Stomach (tissue), 9 donors: ENCODE results near the gene DNALI1. TPM values are rescaled to one million over a fixed set of nuclear protein-coding genes. Genes with fewer than 3 reads are reported as not detected.

Experiments
- DNase-seq, 2 donors: peaks; one replicate each; pipeline versions ENCODE4 v3.0.0 to v3.0.0-alpha.2; 2013 to 2019
- H3K27ac ChIP-seq, 5 donors: fragments of 200-600 bp in 4 of 5; sonication (generic) in 4 of 5; one replicate each; pipeline ENCODE4 v1.5.1; 2013 to 2019; ENCODE audit warnings: mild to moderate bottlenecking in 1 of 5, moderate library complexity in 1 of 5
- H3K27me3 ChIP-seq, 3 donors: fragments of 200-600 bp; sonication (generic); one replicate each; pipeline ENCODE4 v1.5.1; 2017 to 2019; ENCODE audit warnings: mixed run types in 1 of 3
- H3K36me3 ChIP-seq, 4 donors: fragments of 200-600 bp; sonication (generic); 1 replicate in 3 of 4; 2 replicates in 1 of 4; pipeline ENCODE4 v1.5.1; 2016 to 2019
- H3K4me1 ChIP-seq, 4 donors: fragments of 200-600 bp; sonication (generic); one replicate each; pipeline ENCODE4 v1.5.1; 2016 to 2019
- H3K4me3 ChIP-seq, 4 donors: fragments of 200-600 bp; sonication (generic) in 3 of 4; one replicate each; pipeline ENCODE4 v1.5.1; 2016 to 2019; ENCODE audit warnings: mild to moderate bottlenecking in 1 of 4
- H3K9me3 ChIP-seq, 4 donors: fragments of 200-600 bp; sonication (generic); one replicate each; pipeline ENCODE4 v1.5.1; 2016 to 2019
- EP300 ChIP-seq: sonication (generic); formaldehyde crosslinking; IDR thresholded peaks from one replicate; pipeline ENCODE4 v1.6.1; 2017; ENCODE audit warnings: antibody characterized with exemption
- POLR2A ChIP-seq, 4 donors: fragments of 450-650 bp; IDR thresholded peaks; one replicate each; pipeline ENCODE4 v1.6.1; 2016; ENCODE audit warnings: antibody characterized with exemption in 4 of 4, control low read depth in 2 of 4, mild to moderate bottlenecking in 1 of 4, moderate library complexity in 1 of 4
- POLR2AphosphoS5 ChIP-seq, 3 donors: sonication (generic); formaldehyde crosslinking; IDR thresholded peaks; one replicate each; pipeline ENCODE4 v1.6.1; 2016; ENCODE audit warnings: antibody characterized with exemption in 3 of 3
- WGBS, 5 donors: extraction: QIAGEN DNeasy Blood & Tissue Kit in 3 of 5; methylation state at CpG; one replicate each; pipeline versions ENCODE4 v1.1.5 to v1.1.7; 2013 to 2018; 5-methylcytosine and 5-hydroxymethylcytosine counted together
- intact Hi-C: fragments of 100-400 bp; cut with DNase I; formaldehyde crosslinking; loops from one replicate; pipeline ENCODE4 v1.15.1; 2023; ENCODE audit warnings: low total_unique reads
- polyA plus RNA-seq, 3 donors: library from polyadenylated mRNA; stranded (reverse); fragments of 200-250 nt; gene quantifications; one replicate each; pipeline ENCODE4 v1.2.3, GENCODE V29; 2013
- total RNA-seq, 5 donors: library from RNA; depleted of rRNA; stranded (reverse); fragments of >200 nt; gene quantifications; one replicate each; pipeline versions ENCODE4 v1.1.0 to v1.2.3, GENCODE V29; 2014 to 2016
- TF ChIP-seq, protein P1 (sequence below), 7 experiments: fragments of 450-650 bp in 4 of 7; fragments of 200-600 bp in 3 of 7; sonication (generic) in 3 of 7; IDR thresholded peaks; one replicate each; pipeline ENCODE4 v1.5.1; 2016 to 2019; ENCODE audit warnings: antibody characterized with exemption in 7 of 7, control low read depth in 2 of 7, mild to moderate bottlenecking in 1 of 7
- donor health status: healthy with polysubstance abuse.
- donor health status: Bipolar disorder and iron deficiency.
- donor health status: healthy.

Gene DNALI1
- total and polyA plus RNA-seq, 8 donors: 2.9 to 30.6 (median 15.4) TPM; not detected in 1

DNA sequence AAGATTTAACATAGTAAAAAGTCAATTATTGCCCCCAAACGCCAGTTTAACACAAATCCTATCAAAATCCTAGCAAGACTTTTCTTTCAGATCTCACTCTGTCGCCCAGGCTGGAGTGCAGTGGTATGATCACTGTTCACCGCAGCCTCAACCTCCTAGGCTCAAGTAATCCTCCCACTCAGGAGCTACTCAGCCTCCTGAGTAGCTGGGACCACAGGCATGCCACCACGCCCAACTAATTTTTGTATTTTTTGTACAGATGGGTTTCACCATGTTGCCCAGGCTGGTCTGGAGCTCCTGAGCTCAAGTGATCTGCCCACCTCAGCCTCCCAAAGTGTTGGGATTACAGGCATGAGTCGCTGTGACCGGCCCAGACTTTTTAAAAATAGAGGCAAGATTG lies 7.4 kb upstream of the DNALI1 start:
- Histone ChIP-seq H3K36me3 (peaks cover 37 to 82% (median 79%) of the 10 kb centered on the region in 4 donors), H3K27ac (no peak overlapping the region), H3K4me1 (peaks cover 15 to 45% (median 22%) of the 10 kb centered on the region in 4 donors), H3K9me3 (no peaks in the 10 kb centered on the region), H3K4me3 (no peak overlapping the region), H3K27me3 (no peaks in the 10 kb centered on the region)
- TF ChIP-seq, protein P1, sequence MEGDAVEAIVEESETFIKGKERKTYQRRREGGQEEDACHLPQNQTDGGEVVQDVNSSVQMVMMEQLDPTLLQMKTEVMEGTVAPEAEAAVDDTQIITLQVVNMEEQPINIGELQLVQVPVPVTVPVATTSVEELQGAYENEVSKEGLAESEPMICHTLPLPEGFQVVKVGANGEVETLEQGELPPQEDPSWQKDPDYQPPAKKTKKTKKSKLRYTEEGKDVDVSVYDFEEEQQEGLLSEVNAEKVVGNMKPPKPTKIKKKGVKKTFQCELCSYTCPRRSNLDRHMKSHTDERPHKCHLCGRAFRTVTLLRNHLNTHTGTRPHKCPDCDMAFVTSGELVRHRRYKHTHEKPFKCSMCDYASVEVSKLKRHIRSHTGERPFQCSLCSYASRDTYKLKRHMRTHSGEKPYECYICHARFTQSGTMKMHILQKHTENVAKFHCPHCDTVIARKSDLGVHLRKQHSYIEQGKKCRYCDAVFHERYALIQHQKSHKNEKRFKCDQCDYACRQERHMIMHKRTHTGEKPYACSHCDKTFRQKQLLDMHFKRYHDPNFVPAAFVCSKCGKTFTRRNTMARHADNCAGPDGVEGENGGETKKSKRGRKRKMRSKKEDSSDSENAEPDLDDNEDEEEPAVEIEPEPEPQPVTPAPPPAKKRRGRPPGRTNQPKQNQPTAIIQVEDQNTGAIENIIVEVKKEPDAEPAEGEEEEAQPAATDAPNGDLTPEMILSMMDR (IDR thresholded peaks at IDR 0.05): no peak
- TF ChIP-seq POLR2AphosphoS5 (IDR thresholded peaks at IDR 0.05) (no peak), EP300 (no peak), POLR2A (IDR thresholded peaks at IDR 0.05) (no peak)
- 89 to 96% (median 95%) methylated on average over 6 of the region's 6 CpGs for WGBS, 5 donors
- intact Hi-C loops: no loop called here
- DNase-seq: no peak

DNA sequence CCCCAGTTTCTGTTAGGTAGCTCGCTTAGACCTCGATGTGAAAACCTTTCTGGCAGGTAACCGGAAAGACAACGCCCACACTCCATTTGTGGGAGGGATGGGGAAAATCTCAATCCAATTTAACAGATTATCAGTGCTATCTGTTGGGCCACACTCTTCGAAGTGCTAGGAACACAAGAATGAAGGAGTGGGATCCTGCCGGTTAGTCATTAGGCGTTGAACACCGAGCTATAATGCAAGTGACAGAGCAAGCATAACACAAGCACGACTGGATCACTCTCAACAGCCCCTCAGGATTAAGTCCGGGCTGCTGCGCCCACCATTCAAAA lies 3.2 kb upstream of the DNALI1 start:
- Histone ChIP-seq H3K9me3 (no peaks in the 10 kb centered on the region), H3K4me3 (peak overlapping the region; percentile 74 to 99 (median 92)), H3K36me3 (peaks cover 11 to 40% (median 38%) of the 10 kb centered on the region in 4 donors), H3K4me1 (peaks cover 28 to 69% (median 44%) of the 10 kb centered on the region in 4 donors), H3K27ac (peak overlapping the region; percentile 81 to 96 (median 89)), H3K27me3 (no peaks in the 10 kb centered on the region)
- TF ChIP-seq EP300 (no peak), POLR2AphosphoS5 (IDR thresholded peaks at IDR 0.05) (no peak), POLR2A (IDR thresholded peaks at IDR 0.05) (no peak)
- TF ChIP-seq, protein P1 (IDR thresholded peaks at IDR 0.05): no peak
- 1 to 6% (median 2%) methylated on average over 11 of the region's 11 CpGs for WGBS, 5 donors
- no peak for DNase-seq
- intact Hi-C loops: no loop called here

GRCh38 chr1:37553927-37554808 lies 2.6 kb upstream of the DNALI1 start, which contains the start of gene SNIP1:
SNIP1 (minus strand) TSS chr1:37554293; CDS start chr1:37554229, 64 bp downstream.
- intact Hi-C loops: no loop called here
- Histone ChIP-seq H3K4me1 (peaks cover 28 to 68% (median 44%) of the 10 kb centered on the region in 4 donors), H3K4me3 (peak within 1 kb of the TSS; percentile 74 to 99 (median 92)), H3K27ac (peak within 1 kb of the TSS; percentile 81 to 96 (median 89)), H3K36me3 (peaks cover 11 to 37% (median 35%) of the 10 kb centered on the region in 4 donors), H3K27me3 (no peaks in the 10 kb centered on the region), H3K9me3 (no peaks in the 10 kb centered on the region)
- WGBS, 5 donors: 11 to 14% (median 12%) methylated on average over 50 to 54 of the region's 54 CpGs
- TF ChIP-seq POLR2AphosphoS5 (IDR thresholded peaks at IDR 0.05): peak; percentile 89 to 94 (median 89)
- TF ChIP-seq, protein P1 (IDR thresholded peaks at IDR 0.05): no peak
- peak; percentile 93 to 98 for DNase-seq

GRCh38 chr1:37557402-37557801 lies 662 bp downstream of the DNALI1 start:
- intact Hi-C loops: no loop called here
- no peak for TF ChIP-seq POLR2AphosphoS5 (IDR thresholded peaks at IDR 0.05)
- TF ChIP-seq, protein P1 (IDR thresholded peaks at IDR 0.05): no peak
- no peak for TF ChIP-seq EP300
- TF ChIP-seq POLR2A (IDR thresholded peaks at IDR 0.05): no peak

More at GRCh38 chr1:37557402-37557801, 662 bp downstream of the DNALI1 start:
- DNase-seq: peak in 1 of 2 donors; percentile 15
- Histone ChIP-seq H3K36me3 (peaks cover 2 to 32% (median 15%) of the 10 kb centered on the region in 4 donors), H3K4me1 (peaks cover 26 to 38% (median 34%) of the 10 kb centered on the region in 4 donors), H3K27ac (peak overlapping the region in 4 of 5 donors; percentile 43 to 75 (median 64)), H3K4me3 (peak overlapping the region; percentile 42 to 60 (median 50)), H3K27me3 (no peaks in the 10 kb centered on the region), H3K9me3 (no peaks in the 10 kb centered on the region)
- WGBS, 5 donors: 61 to 79% (median 76%) methylated on average over 2 to 3 of the region's 3 CpGs
